NB4 (cell line): ENCODE data around the gene RIC8A.
A peak's percentile ranks its signal among the peaks of the same experiment; 100 is the strongest.

Experiments
- DNase-seq: peaks from one replicate; pipeline ENCODE4 v3.0.0; 2010; ENCODE audit warnings: low read depth
- H3K4me3 ChIP-seq: one replicate; pipeline ENCODE4 v1.5.1; 2011; ENCODE audit warnings: mild to moderate bottlenecking, low read depth, low read length, moderate library complexity
- MYC ChIP-seq: IDR thresholded peaks from 2 replicates; pipeline ENCODE4 v1.6.1; 2011; ENCODE audit warnings: low read depth, low read length
- POLR2A ChIP-seq: IDR thresholded peaks from 2 replicates; pipeline ENCODE4 v1.6.1; 2011; ENCODE audit warnings: mild to moderate bottlenecking; ENCODE audit not compliant: insufficient read length; ENCODE audit errors: extremely low read depth
- TF ChIP-seq, protein P1 (sequence below): IDR thresholded peaks from 2 replicates; pipeline ENCODE4 v1.6.1; 2011; ENCODE audit warnings: low read depth, low read length
- TF ChIP-seq, protein P2 (sequence below): IDR thresholded peaks from one replicate; pipeline ENCODE4 v1.5.1; 2012; ENCODE audit warnings: low read depth, low read length

RIC8A gene

DNA sequence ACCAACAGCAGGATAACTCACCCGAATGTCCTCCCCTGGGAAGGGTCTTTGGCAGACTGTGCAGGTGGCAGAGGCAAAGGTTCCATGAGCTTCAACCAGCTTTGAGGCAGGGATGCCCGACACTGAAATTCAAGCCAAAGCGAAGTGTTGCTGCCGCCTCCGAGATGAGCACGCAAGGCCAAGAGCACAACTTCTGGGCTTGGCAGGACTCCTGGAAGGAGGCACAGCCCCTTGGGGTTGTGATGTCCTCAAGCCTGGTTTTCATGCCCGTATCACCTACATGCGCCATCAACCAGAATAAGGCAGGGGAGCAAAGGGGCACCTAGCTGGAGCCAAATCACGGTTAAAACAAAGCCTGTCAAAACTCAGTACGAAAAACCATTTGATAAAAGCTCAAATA is 22.9 kb downstream of the RIC8A start:
- TF ChIP-seq, protein P1, sequence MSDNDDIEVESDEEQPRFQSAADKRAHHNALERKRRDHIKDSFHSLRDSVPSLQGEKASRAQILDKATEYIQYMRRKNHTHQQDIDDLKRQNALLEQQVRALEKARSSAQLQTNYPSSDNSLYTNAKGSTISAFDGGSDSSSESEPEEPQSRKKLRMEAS = no peak
- TF ChIP-seq, protein P2, sequence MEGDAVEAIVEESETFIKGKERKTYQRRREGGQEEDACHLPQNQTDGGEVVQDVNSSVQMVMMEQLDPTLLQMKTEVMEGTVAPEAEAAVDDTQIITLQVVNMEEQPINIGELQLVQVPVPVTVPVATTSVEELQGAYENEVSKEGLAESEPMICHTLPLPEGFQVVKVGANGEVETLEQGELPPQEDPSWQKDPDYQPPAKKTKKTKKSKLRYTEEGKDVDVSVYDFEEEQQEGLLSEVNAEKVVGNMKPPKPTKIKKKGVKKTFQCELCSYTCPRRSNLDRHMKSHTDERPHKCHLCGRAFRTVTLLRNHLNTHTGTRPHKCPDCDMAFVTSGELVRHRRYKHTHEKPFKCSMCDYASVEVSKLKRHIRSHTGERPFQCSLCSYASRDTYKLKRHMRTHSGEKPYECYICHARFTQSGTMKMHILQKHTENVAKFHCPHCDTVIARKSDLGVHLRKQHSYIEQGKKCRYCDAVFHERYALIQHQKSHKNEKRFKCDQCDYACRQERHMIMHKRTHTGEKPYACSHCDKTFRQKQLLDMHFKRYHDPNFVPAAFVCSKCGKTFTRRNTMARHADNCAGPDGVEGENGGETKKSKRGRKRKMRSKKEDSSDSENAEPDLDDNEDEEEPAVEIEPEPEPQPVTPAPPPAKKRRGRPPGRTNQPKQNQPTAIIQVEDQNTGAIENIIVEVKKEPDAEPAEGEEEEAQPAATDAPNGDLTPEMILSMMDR = no peak
- no peak for TF ChIP-seq POLR2A
- no peak for TF ChIP-seq MYC
- DNase-seq = no peak
- no peak overlapping the region for H3K4me3 ChIP-seq

DNA sequence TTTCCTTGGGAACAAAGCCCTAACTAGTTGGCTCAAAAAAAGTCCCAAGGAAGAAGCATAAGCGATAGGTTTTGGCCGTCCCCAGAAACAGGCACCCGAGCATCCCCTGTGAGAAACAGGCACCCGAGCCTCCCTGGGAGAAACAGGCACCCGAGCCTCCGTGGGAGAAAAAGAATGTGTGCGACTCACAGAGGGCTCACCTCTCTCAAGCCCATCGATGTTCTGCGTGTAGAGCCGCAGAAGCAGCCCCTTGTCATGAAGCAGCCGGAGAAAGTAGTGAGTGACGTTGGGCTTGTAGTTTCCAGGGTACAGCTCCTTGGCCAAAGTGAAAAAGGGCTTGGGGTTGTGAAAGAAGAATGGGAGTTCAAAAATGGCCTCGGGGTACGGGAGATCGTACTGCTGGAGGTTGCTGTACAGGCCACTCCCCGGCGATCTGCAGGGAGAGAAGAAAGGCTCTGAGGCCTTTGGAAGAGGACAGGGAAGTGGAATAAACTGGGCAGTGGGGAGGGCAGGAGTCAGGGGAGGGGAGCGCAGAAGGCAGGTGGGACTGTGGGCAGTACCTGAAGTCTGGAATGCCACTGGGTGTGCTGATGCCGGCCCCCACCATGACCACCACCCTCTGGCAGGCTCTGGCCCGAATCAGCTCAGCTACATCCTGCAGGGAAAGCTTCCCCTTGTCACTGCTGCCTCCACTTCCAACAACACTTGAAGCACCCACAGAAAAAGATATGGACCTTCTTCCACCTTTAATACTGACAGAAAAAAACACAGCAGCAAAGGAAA is 25.5 kb downstream of the RIC8A start:
- TF ChIP-seq, protein P2 = no peak
- TF ChIP-seq MYC (no peak), POLR2A (no peak)
- TF ChIP-seq, protein P1 = no peak
- no peak overlapping the region for H3K4me3 ChIP-seq
- DNase-seq = no peak

DNA sequence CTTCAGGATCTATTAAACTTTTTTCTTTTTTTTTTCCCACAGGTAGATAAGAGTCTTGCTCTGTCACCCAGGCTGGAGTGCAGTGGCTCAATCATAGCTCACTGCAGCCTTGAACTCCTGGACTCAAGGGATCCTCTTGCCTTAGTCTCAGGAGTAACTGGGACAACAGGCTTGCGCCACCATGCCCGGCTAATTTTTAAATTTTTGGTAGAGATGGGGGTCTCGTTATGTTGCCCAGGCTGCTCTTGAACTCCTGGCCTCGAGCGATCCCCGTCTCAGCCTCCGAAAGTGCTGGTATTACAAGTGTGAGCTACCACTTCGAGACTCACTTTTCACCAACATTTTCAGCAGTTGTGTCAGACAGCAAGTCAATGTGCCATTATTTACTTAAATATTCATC is 27.7 kb downstream of the RIC8A start:
- DNase-seq = no peak
- H3K4me3 ChIP-seq = peak overlapping the region; percentile 89
- TF ChIP-seq, protein P1 = no peak
- TF ChIP-seq, protein P2 = no peak
- no peak for TF ChIP-seq MYC
- no peak for TF ChIP-seq POLR2A

DNA sequence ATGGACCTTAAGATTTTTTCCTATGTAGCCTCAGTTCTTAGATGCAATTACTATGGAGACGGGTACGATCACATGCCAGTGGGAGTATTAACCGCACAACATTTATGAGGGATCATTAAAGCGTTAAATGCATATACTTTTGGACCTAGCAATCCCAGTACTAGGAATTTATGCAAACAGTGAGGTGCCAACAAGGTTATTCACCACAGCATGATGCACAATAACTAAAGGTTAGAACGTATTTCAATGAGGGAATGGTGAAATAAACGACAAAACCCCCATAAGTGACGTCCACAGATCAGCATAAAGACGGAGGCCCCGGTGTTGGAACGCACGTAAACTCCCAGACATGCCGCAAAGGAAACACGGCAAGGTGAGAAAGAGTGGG is 28.1 kb downstream of the RIC8A start:
- TF ChIP-seq, protein P1 = no peak
- no peak for TF ChIP-seq MYC
- no peak for TF ChIP-seq POLR2A
- TF ChIP-seq, protein P2 = no peak
- no peak for DNase-seq
- peak overlapping the region; percentile 89 for H3K4me3 ChIP-seq

DNA sequence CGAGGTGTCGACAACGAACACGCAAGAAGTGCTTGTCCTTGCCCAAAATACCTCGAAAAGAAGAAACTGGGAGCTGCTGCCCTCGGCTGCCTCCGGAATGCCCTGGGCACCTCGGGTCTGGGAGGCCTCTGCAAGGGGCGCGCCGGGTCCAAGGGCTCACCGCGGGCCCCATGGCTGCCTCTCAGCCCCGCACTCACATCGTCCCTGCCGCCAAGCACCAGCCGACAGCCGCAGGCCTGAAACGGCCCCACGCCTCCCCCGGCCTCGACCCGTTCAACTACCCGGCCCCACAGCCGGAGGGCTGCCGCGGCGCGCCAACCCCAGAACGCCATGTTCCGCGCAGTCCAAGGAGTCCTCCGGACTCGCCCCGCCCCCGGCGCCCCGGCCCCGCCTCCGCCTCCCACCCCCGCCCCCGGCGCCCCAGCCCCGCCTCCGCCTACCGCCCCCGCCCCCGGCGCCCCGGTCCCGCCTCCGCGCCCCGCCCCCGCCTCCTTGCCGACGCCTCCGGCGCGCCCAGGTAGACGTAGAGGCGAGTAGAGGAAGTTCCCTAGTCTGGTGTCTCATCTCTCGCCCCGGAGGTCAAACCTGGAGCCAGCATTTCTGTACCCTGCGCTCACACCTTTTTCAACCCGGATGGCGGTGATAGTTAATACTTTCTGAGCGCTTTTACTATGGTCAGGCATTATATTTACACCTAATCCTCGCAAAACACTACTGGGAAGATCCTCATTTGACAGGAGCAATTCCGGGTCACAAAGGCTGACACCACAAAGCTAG is 28.7 kb downstream of the RIC8A start, which contains the start of gene SIRT3:
SIRT3 (minus strand) TSS at position 346 of the 777 bp plus-strand sequence; CDS start at position 332, 14 bp downstream.
- TF ChIP-seq, protein P2 = no peak
- TF ChIP-seq POLR2A = peak; percentile 63
- peak; percentile 86 for DNase-seq
- H3K4me3 ChIP-seq = peak within 1 kb of the TSS; percentile 98
